DMS53 (cell line): ENCODE measurements around the gene BTRC.

Experiments used
- DNase-seq: peaks from one replicate; lab custom pipeline; 2025; lab: John Stamatoyannopoulos, UW

Gene BTRC

GRCh38 chr10:101444058-101444898 lies 90.3 kb downstream of the BTRC start:
- DNase-seq = peak; percentile 40

GRCh38 chr10:101446071-101446470 lies 92.1 kb downstream of the BTRC start:
- DNase-seq = no peak

DNA sequence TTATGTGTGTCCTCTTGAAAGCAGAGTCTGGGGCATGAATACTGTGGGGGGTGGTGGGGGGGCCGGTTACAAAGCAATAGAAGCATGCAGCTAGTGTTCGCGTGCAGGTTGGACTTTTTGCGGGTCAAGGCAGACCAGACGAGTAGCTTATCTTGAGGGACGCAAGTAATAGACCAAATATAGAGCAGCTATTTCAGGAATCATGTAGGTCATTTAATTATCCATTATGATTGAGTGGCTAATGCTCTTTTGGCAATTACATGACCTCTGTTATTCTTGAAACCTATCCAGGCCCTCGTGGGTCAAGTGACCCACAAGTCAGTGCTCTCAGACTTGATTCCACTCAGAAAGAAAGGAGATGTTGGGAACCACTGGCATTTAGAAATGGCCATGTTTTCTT lies 93.0 kb downstream of the BTRC start:
- DNase-seq = no peak

- no peak for DNase-seq
Measured at GRCh38 chr10:101447477-101447876, 93.5 kb downstream of the BTRC start.

- DNase-seq = no peak
Measured at GRCh38 chr10:101450277-101451080, 96.5 kb downstream of the BTRC start.

DNA sequence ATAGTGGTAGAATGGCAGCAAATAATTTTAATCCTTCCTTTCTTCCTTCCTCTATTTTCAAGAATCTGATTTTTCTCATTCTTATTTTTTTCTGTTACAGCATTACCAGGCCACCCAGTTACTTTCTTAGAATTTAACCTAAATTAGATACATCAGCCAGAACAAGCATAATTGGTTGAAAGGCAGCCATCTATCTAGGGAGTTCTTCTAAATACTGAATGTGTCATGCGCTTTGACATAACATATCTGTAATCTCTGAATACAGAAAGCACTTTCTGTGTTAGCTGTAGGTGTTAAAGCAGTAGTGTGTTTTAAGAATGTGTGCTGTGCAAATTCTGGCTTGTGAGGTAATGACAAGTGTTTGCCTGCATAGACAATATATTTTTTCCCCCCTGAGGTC lies 97.3 kb downstream of the BTRC start:
- no peak for DNase-seq

DNA sequence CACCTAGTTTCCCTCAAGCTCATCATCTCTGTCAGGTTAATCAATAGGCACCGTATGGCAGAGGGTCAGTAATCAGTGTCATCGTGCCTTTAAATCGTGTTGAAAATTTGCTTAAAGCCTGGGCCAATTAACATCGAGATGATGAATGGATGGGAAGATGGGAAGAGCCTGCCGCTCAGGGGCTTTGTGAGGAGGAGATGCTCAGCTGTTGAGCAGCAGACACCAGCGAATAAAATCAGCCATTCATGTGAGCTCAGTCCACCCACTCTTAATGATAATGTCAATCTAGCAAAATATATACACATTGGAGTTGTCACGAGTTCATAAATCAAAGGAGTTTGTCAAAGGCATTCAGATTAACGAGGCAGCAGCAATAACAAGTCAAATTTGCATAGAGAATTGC lies 97.7 kb downstream of the BTRC start:
- DNase-seq = no peak

DNA sequence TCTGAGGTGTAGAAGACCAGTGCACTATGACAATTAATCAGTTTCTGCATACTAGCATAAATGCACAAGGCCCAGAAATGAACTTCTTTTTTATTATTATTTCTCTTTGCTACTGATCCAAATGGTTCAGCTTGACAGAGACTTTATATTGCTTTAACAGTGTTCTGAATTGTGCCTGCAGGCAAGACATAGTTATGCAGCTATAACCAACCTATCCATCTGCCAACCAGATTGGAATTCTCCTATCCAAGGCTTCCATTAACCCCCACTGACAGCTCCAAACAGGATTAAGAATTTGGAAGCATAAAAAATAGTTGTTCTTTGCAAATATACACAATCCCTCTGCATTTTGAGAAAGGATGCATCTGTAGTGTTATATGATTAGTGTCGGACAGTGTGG lies 98.2 kb downstream of the BTRC start:
- no peak for DNase-seq

DNA sequence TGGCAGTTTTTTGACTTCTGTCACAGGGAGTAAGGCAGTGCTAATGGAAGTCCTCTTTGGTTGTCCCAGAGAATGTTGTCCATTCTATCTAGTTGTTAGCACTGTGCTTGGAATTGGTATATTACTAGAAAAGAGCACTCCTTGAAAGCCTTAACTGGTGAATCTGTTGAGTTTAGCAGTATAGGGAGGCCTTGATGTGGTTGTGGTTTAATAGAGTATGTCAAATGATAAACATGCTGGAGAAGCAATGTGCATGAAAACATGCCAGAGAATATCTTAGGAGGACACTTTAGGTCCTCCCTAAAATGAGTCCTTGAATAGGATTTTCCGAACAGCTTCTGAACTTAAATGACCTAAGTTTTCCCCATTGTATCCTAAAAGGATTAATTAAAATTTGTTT lies 98.6 kb downstream of the BTRC start:
- no peak for DNase-seq

- DNase-seq = no peak
Measured at GRCh38 chr10:101453318-101453717, 99.4 kb downstream of the BTRC start.

- DNase-seq = no peak
Measured at GRCh38 chr10:101453791-101454718, 100.1 kb downstream of the BTRC start.

DNA sequence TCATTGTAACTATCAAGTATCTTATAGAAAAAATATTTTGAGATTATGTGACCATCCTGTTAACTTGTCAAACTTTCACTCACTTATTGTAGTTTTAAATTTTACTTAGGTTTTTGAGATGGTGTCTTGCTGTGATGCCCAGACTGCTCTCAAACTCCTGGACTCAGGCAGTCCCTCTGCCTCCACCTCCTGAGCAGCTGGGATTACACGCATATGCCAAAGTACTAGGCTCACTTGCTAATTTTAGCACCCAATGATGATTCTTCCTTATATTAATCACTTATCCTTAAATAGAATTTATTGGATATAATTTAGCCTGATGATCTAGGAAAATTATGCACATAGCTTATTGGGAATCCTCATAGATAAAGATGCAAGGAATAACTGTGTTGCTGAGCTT lies 104.9 kb downstream of the BTRC start:
- DNase-seq = no peak

DNA sequence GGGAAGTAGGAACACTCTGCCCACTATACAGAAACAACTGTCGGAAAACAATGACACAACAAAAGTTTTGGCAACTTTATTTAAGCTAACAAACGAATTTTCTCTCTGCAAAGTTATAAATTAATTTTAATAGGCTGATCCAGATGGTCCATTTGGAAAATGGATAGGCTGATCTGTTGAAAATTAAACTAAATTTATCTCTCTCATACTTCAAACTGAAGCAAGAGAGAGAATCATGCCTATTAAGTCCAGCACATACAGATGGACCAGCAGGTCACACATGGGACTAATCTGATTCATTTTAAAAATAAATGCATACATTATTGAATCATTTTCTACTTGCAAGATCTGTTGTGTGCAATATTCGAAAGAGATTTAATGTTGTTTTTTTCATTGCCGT lies 110.1 kb downstream of the BTRC start:
- DNase-seq = no peak

GRCh38 chr10:101464599-101464998 lies 110.6 kb downstream of the BTRC start:
- DNase-seq = no peak

GRCh38 chr10:101466016-101466912 lies 112.3 kb downstream of the BTRC start:
- no peak for DNase-seq

DNA sequence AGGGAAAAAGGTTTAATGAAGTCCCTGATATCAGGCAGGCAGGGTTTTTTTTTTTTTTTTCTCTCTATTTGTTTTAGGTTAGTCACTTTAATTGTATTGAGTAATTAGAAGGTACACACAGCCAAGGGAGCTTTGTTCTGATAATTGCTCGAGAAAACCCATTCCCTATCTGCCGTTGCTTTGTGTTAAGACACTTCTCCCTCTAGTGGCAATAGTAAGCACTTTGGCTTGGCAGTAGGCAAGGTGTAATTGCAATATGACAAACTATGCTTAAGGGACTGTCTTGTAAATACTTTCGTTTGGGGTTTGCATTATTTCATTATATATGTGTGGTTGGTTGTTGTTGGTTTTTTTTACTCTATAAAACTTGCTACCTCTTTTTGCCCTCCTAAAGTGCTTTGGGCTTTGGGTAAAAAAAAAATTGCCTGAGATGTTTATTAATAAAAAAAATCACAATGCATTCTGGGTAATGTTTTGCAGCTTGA lies 113.4 kb downstream of the BTRC start:
- DNase-seq = peak; percentile 86

- no peak for DNase-seq
Measured at GRCh38 chr10:101468159-101468558, 114.2 kb downstream of the BTRC start.

- DNase-seq = no peak
Measured at GRCh38 chr10:101476383-101476782, 122.4 kb downstream of the BTRC start.

- DNase-seq = no peak
Measured at GRCh38 chr10:101478956-101479355, 125.0 kb downstream of the BTRC start.

DNA sequence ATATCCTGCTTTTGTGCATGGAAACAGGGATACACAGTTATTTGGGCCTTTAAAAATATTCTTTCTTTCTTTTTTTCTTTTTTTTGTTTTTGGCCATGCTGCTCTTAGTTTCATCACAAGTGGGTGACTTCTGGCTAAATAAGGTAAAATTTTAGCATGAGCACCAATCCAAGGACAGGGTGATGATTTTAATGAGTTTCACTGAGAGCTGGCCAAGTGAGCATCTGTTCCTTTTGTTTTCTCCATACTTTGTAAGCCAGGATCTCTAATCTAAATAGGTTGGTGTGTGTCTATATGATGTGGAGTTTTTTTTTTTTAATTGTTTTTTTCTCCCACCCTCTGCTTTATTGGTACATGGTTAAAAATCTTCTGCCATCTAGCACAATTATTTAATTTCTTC lies 127.3 kb downstream of the BTRC start:
- no peak for DNase-seq

DNA sequence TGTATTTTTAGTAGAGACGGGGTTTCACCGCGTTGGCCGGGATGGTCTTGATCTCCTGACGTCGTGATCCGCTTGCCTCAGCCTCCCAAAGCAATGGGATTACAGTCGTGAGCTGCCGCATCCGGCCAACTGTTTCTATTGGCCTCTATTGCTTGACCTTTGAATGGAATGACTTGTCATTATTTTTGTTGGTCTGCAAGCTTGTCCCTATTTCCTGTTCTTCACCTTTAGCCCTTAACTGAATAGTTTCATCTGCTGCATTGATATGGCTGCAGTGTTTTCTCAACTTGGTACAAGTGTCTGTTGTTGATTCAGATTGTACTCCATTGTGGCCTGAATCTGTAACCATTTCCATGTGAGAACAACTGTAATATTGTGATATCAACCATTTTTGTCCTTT lies 128.6 kb downstream of the BTRC start:
- no peak for DNase-seq
